CD4-positive, alpha-beta T cell treated with Interferon alpha-2 for 1 hour (primary cell): ENCODE results near the gene SMIM13.

Experiments
- DNase-seq, 2 donors: peaks; one replicate each; pipeline ENCODE4 v3.0.0-alpha.2; 2020 to 2022

The SMIM13 gene

GRCh38 chr6:11093626-11094410 lies at the start of gene SMIM13:
Gene SMIM13 (plus strand): TSS chr6:11093834. CDS start chr6:11094314, 480 bp downstream.
- DNase-seq = peak; percentile 95

GRCh38 chr6:11043961-11044711 lies 49.5 kb upstream of the SMIM13 start, which contains the start of gene ELOVL2:
Gene ELOVL2 (minus strand): TSS chr6:11044305. CDS start chr6:11044230, 75 bp downstream.
- peak in 1 of 2 donors; percentile 3 for DNase-seq

GRCh38 chr6:11044712-11045167 lies 48.9 kb upstream of the SMIM13 start:
- DNase-seq = no peak

- DNase-seq = no peak
Measured at GRCh38 chr6:11050731-11051130, 42.9 kb upstream of the SMIM13 start.

GRCh38 chr6:11053307-11053706 lies 40.3 kb upstream of the SMIM13 start:
- no peak for DNase-seq

GRCh38 chr6:11054722-11055121 lies 38.9 kb upstream of the SMIM13 start:
- no peak for DNase-seq

GRCh38 chr6:11055127-11055627 lies 38.5 kb upstream of the SMIM13 start:
- DNase-seq = no peak

- no peak for DNase-seq
Measured at GRCh38 chr6:11056871-11057270, 36.8 kb upstream of the SMIM13 start.

GRCh38 chr6:11058406-11058805 lies 35.2 kb upstream of the SMIM13 start:
- DNase-seq = no peak

- no peak for DNase-seq
Measured at GRCh38 chr6:11062083-11062482, 31.6 kb upstream of the SMIM13 start.

- no peak for DNase-seq
Measured at GRCh38 chr6:11062715-11063114, 30.9 kb upstream of the SMIM13 start.

- DNase-seq = no peak
Measured at GRCh38 chr6:11064836-11065235, 28.8 kb upstream of the SMIM13 start.

- DNase-seq = no peak
Measured at GRCh38 chr6:11065436-11066202, 28.0 kb upstream of the SMIM13 start.

- DNase-seq = no peak
Measured at GRCh38 chr6:11066505-11067347, 26.9 kb upstream of the SMIM13 start.

GRCh38 chr6:11067348-11067747 lies 26.3 kb upstream of the SMIM13 start:
- DNase-seq = no peak

GRCh38 chr6:11069760-11070159 lies 23.9 kb upstream of the SMIM13 start:
- no peak for DNase-seq

GRCh38 chr6:11072101-11072500 lies 21.5 kb upstream of the SMIM13 start:
- no peak for DNase-seq

GRCh38 chr6:11076540-11076939 lies 17.1 kb upstream of the SMIM13 start:
- DNase-seq = no peak

- DNase-seq = no peak
Measured at GRCh38 chr6:11078266-11078665, 15.4 kb upstream of the SMIM13 start.

GRCh38 chr6:11080296-11080695 lies 13.3 kb upstream of the SMIM13 start:
- no peak for DNase-seq

- DNase-seq = no peak
Measured at GRCh38 chr6:11083491-11083890, 10.1 kb upstream of the SMIM13 start.

- DNase-seq = no peak
Measured at GRCh38 chr6:11083956-11084355, 9.7 kb upstream of the SMIM13 start.
